SU-DHL-6 (cell line): ENCODE data around the gene GMFB.
A peak's percentile ranks its signal among the peaks of the same experiment; 100 is the strongest.

Experiments used
- H2AFZ ChIP-seq: fragments of 200-600 bp; sonication (generic); 2 replicates; pipeline ENCODE4 v1.6.1; 2014; ENCODE audit warnings: low read depth, mild to moderate bottlenecking, moderate library complexity, mixed read lengths, antibody characterized with exemption, low read length; ENCODE audit not compliant: severe bottlenecking
- H3F3A ChIP-seq: fragments of 200-600 bp; shearing (Covaris generic); 2 replicates; pipeline ENCODE4 v1.6.0; 2016; ENCODE audit warnings: antibody characterized with exemption, mild to moderate bottlenecking; ENCODE audit not compliant: insufficient read depth
- H3K27ac ChIP-seq: fragments of 200-600 bp; sonication (generic); 2 replicates; pipeline ENCODE4 v1.5.1; 2016; ENCODE audit warnings: low read depth, mild to moderate bottlenecking, low read length, moderate library complexity, mixed read lengths
- H3K27me3 ChIP-seq: fragments of 200-600 bp; sonication (generic), shearing (Covaris generic); 2 replicates; pipeline ENCODE4 v1.6.0; 2014; ENCODE audit warnings: mild to moderate bottlenecking, low read length
- H3K36me3 ChIP-seq: fragments of 200-600 bp; sonication (generic); 2 replicates; pipeline ENCODE4 v1.6.1; 2014; ENCODE audit warnings: mild to moderate bottlenecking, low read length, mixed read lengths
- H3K4me2 ChIP-seq: fragments of 300-600, 200-600 bp; shearing (Covaris generic), sonication (generic); 2 replicates; pipeline ENCODE4 v1.6.0; 2014; ENCODE audit warnings: low read length, low read depth, mild to moderate bottlenecking; ENCODE audit not compliant: poor library complexity, severe bottlenecking
- H3K4me3 ChIP-seq: fragments of 200-600 bp; sonication (generic); 2 replicates; pipeline ENCODE4 v1.5.1; 2014; ENCODE audit warnings: antibody characterized with exemption, low read length, mild to moderate bottlenecking, mixed read lengths; ENCODE audit not compliant: insufficient read depth, poor library complexity, severe bottlenecking
- H3K79me2 ChIP-seq: fragments of 200-600 bp; sonication (generic); 2 replicates; pipeline ENCODE4 v1.6.1; 2014; ENCODE audit warnings: mild to moderate bottlenecking, low read length, moderate library complexity; ENCODE audit not compliant: insufficient read depth
- H3K9ac ChIP-seq: fragments of 200-600 bp; sonication (generic); 2 replicates; pipeline ENCODE4 v1.7.0; 2014; ENCODE audit warnings: mild to moderate bottlenecking, low read length
- H3K9me2 ChIP-seq: fragments of 200-600 bp; sonication (generic); replicated peaks from 2 replicates; pipeline ENCODE4 v1.6.1; 2014; ENCODE audit warnings: low read length; ENCODE audit not compliant: insufficient read depth
- H3K9me3 ChIP-seq: fragments of 200-600 bp; sonication (generic); 2 replicates; pipeline ENCODE4 v1.6.1; 2014; ENCODE audit warnings: low read length, mixed read lengths; ENCODE audit not compliant: insufficient read depth
- H4K20me1 ChIP-seq: fragments of 200-600 bp; sonication (generic); 2 replicates; pipeline ENCODE4 v1.6.1; 2014; ENCODE audit warnings: low read depth, mild to moderate bottlenecking, antibody characterized with exemption, low read length, moderate library complexity, mixed read lengths
- CTCF ChIP-seq: fragments of 200-600 bp; sonication (generic); IDR thresholded peaks from one replicate; pipeline ENCODE4 v1.5.1; 2017; ENCODE audit warnings: antibody characterized with exemption, mild to moderate bottlenecking, low read length, moderate library complexity; ENCODE audit not compliant: insufficient read depth, poor library complexity, severe bottlenecking
- EZH2phosphoT487 ChIP-seq: fragments of 200-600 bp; sonication (generic), shearing (Covaris generic); conservative IDR thresholded peaks from 2 replicates; pipeline ENCODE4 v1.6.1; 2018; ENCODE audit warnings: mild to moderate bottlenecking, antibody characterized with exemption, low read length, moderate library complexity, mixed read lengths

The GMFB gene

GRCh38 chr14:54535646-54536045 is 46.9 kb upstream of the GMFB start:
- TF ChIP-seq CTCF: no peak
- no peak for TF ChIP-seq EZH2phosphoT487
- H4K20me1 ChIP-seq: no peaks in the 10 kb centered on the region
- H3K36me3 ChIP-seq: peaks cover 8% of the 10 kb centered on the region; the same call in 1 of the 2 replicates
- H3K27ac ChIP-seq: no peak overlapping the region
- no peaks in the 10 kb centered on the region for H3K9me3 ChIP-seq
- H3K4me3 ChIP-seq: no peak overlapping the region
- peaks cover 8% of the 10 kb centered on the region for H3F3A ChIP-seq
- H3K79me2 ChIP-seq: no peaks in the 10 kb centered on the region
- H3K9me2 ChIP-seq: no peaks in the 10 kb centered on the region
- no peaks in the 10 kb centered on the region for H3K27me3 ChIP-seq
- no peak overlapping the region for H3K9ac ChIP-seq
- no peak overlapping the region for H3K4me2 ChIP-seq
- H2AFZ ChIP-seq: no peak overlapping the region

DNA sequence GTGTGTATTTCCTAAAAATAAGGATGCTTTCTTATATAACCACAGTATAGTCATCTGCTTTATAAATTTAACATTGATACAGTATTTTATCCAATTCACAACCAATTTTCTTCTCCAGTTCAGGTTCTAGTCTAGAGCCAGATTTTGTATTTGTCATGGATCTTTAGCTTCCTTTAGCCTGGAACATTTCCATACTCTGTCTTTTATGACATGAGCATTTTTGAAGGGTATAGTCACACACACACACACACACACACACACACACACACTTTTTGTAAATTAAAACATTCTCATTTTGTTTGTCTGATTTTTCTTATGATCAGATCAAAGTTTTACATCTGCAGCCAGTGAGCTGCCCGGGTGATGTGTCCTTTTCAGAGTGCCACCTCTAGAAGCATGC is 46.3 kb upstream of the GMFB start:
- H3K4me3 ChIP-seq: no peak overlapping the region
- no peak overlapping the region for H2AFZ ChIP-seq
- no peaks in the 10 kb centered on the region for H3K27me3 ChIP-seq
- H3K9me2 ChIP-seq: no peaks in the 10 kb centered on the region
- peaks cover 8% of the 10 kb centered on the region; the same call in 1 of the 2 replicates for H3K36me3 ChIP-seq
- peaks cover 8% of the 10 kb centered on the region for H3F3A ChIP-seq
- no peak overlapping the region for H3K4me2 ChIP-seq
- H3K9me3 ChIP-seq: no peaks in the 10 kb centered on the region
- no peaks in the 10 kb centered on the region for H4K20me1 ChIP-seq
- no peak overlapping the region for H3K9ac ChIP-seq
- H3K27ac ChIP-seq: no peak overlapping the region
- TF ChIP-seq CTCF: no peak
- TF ChIP-seq EZH2phosphoT487: no peak
- no peaks in the 10 kb centered on the region for H3K79me2 ChIP-seq

- no peaks in the 10 kb centered on the region for H4K20me1 ChIP-seq
- TF ChIP-seq EZH2phosphoT487 (no peak), CTCF (no peak)
- no peak overlapping the region; the same call in 1 of the 2 replicates for H3K9ac ChIP-seq
- no peak overlapping the region for H3K4me3 ChIP-seq
- no peaks in the 10 kb centered on the region for H3K9me2 ChIP-seq
- no peaks in the 10 kb centered on the region for H3K27me3 ChIP-seq
- no peaks in the 10 kb centered on the region for H3K79me2 ChIP-seq
- peak overlapping the region; percentile 37 for H2AFZ ChIP-seq
- peaks cover under 1% of the 10 kb centered on the region; the same call in 1 of the 2 replicates for H3K36me3 ChIP-seq
- peaks cover 8% of the 10 kb centered on the region for H3F3A ChIP-seq
- H3K9me3 ChIP-seq: no peaks in the 10 kb centered on the region
- H3K4me2 ChIP-seq: peak overlapping the region; percentile 59
- peak overlapping the region; percentile 69 for H3K27ac ChIP-seq
Observed at GRCh38 chr14:54533100-54533499, 44.3 kb upstream of the GMFB start.
